Measurements from ENCODE around the gene NUP35. TPM values are rescaled to one million over a fixed set of nuclear protein-coding genes. Genes with fewer than 3 reads are reported as not detected.

NUP35 gene
- total RNA-seq, 1 experiment from 2014 or later, result 34.5 TPM

DNA sequence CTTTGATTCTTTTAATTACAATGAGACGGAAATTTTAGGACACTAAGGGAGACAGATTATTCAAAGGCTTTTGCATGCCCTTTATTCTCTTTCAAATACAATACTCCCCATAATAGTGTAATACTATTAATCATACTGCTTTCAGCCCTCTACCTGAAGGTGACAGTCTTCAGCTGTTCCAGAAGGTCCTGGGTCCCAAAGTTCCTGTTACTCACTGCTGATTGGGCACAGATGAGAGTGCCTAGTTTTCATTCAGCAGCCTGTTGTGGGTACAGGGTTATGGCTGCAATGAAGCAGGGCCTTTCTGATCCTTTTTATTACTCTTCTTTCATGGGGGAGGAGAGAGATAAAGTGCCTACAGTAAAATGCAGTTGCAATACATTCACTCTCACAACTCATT is 80.2 kb downstream of the NUP35 start:
- no peak for DNase-seq (ENCODE audit: extremely low read depth, low read depth)

DNA sequence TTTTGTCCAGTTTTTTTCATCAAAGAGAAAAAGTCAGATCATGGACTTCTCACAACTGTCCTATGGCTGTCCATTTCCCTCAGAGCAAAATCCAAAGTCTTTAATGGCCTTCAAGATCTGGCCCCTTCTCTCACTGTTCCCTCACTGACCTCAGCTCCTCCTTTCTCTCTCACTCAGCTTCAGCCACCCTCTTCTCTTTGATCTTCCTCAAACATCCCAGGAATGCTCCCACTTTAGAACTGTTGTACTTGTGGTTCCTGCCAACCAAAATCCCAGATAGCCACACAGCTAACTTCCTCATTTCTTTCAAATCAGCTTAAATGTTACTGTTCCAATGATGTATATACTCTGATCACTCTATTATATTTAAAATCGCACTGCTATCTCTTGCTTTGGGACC is 82.9 kb downstream of the NUP35 start:
- no peak for DNase-seq (ENCODE audit: extremely low read depth, low read depth)

DNA sequence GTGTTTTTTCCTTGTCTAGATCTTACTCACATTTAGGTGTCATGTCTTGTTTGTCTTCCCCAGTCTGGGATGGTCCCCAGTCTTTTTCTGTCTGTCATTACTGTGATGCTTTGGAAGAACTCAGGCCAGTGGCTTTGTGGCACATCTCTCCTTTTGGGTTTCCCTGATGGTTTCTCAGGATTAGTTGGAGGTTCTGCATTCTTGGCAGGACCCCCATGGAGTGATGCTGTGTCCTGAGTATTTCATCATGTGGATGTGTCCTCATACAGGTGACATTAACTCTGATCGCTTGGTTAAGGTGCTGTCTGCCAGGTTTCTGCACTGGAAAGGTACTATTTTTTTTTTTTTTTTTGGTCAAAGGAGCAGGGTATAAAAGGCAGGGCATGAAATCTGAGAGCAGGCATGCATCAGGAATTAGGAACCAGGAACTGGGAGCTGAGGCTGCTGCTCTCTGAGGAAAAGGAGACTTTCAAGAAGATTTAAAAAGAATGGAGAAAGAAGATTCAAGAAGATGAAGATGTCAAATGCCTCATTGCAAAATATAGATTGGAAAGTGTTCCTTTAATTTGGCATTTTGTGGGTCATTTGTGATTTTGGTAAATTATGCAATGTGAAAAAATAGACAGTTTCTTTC is 85.3 kb downstream of the NUP35 start:
- no peak for DNase-seq (ENCODE audit: extremely low read depth, low read depth)

Other genes starting within 250 kb of the NUP35 start
- gene NCKAP1, start 86.0 kb upstream of the NUP35 start, total RNA-seq (2014; rRNA removed; shearing (Covaris generic)), result 164 and 201 TPM in 2 replicates
- 2.1 and 3.5 TPM in 2 replicates for gene DUSP19, start 45.7 kb upstream of the NUP35 start, total RNA-seq (2014; rRNA removed; shearing (Covaris generic))